Fibroblast of the aortic adventitia (primary cell): ENCODE measurements around the gene ANKRD49. TPM values are rescaled to one million over a fixed set of nuclear protein-coding genes. Genes with fewer than 3 reads are reported as not detected.

ENCODE experiments used
- DNase-seq: peaks from one replicate; pipeline ENCODE4 v3.0.0-alpha.2; 2010; ENCODE audit warnings: low read depth
- H3K4me3 ChIP-seq: 2 replicates; pipeline ENCODE4 v1.5.1; 2011; ENCODE audit warnings: low read depth, mild to moderate bottlenecking, control low read depth, low read length, moderate library complexity
- total RNA-seq: library from RNA; depleted of rRNA; stranded (reverse); fragments of >200 nt; gene quantifications from 2 replicates; pipeline ENCODE4 v1.2.3, GENCODE V29; 2012; ENCODE audit warnings: low replicate concordance
- TF ChIP-seq, protein P1 (sequence below): IDR thresholded peaks from 2 replicates; pipeline ENCODE4 v1.5.1; 2011; ENCODE audit warnings: mild to moderate bottlenecking, low read length, control low read depth, inconsistent platforms; ENCODE audit not compliant: insufficient read depth

Gene ANKRD49
- total RNA-seq, 1 donor = 13.9 TPM

DNA sequence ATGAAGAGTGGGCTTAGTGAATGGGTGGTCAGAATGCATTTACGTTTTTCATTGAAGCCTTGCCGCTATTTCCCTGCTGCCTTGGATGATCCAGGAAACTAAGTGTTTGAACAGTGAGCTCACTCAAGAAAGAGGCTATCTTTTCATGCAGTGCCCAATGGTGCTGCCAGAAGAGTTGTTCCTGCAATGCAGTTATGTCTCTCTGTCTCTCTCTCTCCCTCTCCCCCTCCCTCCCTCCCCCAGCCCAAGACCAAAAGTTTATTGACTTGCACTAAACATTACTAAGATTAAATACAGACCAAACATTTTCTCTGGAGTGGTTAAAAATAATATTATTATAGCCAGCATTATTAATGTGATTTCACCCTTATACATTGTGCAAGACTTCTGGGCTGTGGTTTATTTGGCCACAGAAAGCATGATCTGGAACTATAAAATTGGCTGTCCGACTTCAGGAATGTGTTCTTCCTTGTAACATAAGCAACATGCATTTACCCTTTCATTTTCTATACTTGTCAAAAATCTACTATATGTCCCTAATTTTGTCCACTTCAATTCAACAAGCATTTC, 43.3 kb downstream of the ANKRD49 start:
- DNase-seq = peak; percentile 86
- TF ChIP-seq, protein P1, sequence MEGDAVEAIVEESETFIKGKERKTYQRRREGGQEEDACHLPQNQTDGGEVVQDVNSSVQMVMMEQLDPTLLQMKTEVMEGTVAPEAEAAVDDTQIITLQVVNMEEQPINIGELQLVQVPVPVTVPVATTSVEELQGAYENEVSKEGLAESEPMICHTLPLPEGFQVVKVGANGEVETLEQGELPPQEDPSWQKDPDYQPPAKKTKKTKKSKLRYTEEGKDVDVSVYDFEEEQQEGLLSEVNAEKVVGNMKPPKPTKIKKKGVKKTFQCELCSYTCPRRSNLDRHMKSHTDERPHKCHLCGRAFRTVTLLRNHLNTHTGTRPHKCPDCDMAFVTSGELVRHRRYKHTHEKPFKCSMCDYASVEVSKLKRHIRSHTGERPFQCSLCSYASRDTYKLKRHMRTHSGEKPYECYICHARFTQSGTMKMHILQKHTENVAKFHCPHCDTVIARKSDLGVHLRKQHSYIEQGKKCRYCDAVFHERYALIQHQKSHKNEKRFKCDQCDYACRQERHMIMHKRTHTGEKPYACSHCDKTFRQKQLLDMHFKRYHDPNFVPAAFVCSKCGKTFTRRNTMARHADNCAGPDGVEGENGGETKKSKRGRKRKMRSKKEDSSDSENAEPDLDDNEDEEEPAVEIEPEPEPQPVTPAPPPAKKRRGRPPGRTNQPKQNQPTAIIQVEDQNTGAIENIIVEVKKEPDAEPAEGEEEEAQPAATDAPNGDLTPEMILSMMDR = no peak
- no peak overlapping the region for H3K4me3 ChIP-seq

DNA sequence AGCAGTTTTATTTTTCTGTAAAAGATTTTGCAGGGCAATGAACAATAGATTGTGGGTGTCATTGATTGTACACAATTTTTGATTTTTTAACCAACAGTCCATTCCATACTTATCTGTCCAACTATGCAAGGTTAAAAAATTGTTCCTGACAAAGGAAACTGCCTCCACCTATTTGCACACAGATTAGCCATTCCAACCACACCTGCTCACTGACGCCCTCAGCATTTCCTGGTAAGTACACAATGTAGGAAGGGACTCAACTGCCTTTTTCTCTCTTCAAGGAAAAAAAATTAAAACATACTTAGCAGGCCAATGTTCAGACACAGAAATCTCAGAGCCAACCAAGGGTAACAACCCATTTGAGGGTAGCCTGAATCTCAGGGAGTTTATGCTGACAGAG, 45.6 kb downstream of the ANKRD49 start:
- TF ChIP-seq, protein P1 = no peak
- DNase-seq = no peak
- no peak overlapping the region for H3K4me3 ChIP-seq

DNA sequence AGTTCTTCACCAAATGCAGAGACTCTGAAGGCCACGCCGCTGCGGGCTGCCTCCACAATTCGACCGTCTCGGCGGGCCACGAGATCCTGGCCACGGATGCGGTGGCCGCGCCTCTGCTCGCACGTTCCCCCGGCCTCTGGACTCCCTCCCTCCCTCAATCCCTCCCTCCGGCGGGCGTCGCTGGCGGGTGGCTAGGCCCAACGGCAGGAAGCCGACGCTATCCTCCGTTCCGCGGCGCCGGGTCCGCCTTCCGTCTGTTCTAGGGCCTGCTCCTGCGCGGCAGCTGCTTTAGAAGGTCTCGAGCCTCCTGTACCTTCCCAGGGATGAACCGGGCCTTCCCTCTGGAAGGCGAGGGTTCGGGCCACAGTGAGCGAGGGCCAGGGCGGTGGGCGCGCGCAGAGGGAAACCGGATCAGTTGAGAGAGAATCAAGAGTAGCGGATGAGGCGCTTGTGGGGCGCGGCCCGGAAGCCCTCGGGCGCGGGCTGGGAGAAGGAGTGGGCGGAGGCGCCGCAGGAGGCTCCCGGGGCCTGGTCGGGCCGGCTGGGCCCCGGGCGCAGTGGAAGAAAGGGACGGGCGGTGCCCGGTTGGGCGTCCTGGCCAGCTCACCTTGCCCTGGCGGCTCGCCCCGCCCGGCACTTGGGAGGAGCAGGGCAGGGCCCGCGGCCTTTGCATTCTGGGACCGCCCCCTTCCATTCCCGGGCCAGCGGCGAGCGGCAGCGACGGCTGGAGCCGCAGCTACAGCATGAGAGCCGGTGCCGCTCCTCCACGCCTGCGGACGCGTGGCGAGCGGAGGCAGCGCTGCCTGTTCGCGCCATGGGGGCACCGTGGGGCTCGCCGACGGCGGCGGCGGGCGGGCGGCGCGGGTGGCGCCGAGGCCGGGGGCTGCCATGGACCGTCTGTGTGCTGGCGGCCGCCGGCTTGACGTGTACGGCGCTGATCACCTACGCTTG, 50.2 kb downstream of the ANKRD49 start, which contains the start of gene FUT4:
Gene FUT4, plus strand, starts transcription at position 227 of the 951 bp plus-strand sequence. Its CDS starts 213 bp downstream, at position 440.
- DNase-seq = peak; percentile 75
- TF ChIP-seq, protein P1 = no peak
- H3K4me3 ChIP-seq = peak within 1 kb of the TSS; percentile 69

DNA sequence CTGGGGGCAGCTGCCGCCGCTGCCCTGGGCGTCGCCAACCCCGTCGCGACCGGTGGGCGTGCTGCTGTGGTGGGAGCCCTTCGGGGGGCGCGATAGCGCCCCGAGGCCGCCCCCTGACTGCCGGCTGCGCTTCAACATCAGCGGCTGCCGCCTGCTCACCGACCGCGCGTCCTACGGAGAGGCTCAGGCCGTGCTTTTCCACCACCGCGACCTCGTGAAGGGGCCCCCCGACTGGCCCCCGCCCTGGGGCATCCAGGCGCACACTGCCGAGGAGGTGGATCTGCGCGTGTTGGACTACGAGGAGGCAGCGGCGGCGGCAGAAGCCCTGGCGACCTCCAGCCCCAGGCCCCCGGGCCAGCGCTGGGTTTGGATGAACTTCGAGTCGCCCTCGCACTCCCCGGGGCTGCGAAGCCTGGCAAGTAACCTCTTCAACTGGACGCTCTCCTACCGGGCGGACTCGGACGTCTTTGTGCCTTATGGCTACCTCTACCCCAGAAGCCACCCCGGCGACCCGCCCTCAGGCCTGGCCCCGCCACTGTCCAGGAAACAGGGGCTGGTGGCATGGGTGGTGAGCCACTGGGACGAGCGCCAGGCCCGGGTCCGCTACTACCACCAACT, 51.0 kb downstream of the ANKRD49 start:
- peak overlapping the region; percentile 69 for H3K4me3 ChIP-seq
- DNase-seq = no peak
- TF ChIP-seq, protein P1 = no peak

DNA sequence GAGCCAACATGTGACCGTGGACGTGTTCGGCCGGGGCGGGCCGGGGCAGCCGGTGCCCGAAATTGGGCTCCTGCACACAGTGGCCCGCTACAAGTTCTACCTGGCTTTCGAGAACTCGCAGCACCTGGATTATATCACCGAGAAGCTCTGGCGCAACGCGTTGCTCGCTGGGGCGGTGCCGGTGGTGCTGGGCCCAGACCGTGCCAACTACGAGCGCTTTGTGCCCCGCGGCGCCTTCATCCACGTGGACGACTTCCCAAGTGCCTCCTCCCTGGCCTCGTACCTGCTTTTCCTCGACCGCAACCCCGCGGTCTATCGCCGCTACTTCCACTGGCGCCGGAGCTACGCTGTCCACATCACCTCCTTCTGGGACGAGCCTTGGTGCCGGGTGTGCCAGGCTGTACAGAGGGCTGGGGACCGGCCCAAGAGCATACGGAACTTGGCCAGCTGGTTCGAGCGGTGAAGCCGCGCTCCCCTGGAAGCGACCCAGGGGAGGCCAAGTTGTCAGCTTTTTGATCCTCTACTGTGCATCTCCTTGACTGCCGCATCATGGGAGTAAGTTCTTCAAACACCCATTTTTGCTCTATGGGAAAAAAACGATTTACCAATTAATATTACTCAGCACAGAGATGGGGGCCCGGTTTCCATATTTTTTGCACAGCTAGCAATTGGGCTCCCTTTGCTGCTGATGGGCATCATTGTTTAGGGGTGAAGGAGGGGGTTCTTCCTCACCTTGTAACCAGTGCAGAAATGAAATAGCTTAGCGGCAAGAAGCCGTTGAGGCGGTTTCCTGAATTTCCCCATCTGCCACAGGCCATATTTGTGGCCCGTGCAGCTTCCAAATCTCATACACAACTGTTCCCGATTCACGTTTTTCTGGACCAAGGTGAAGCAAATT, 51.7 kb downstream of the ANKRD49 start:
- DNase-seq = no peak

DNA sequence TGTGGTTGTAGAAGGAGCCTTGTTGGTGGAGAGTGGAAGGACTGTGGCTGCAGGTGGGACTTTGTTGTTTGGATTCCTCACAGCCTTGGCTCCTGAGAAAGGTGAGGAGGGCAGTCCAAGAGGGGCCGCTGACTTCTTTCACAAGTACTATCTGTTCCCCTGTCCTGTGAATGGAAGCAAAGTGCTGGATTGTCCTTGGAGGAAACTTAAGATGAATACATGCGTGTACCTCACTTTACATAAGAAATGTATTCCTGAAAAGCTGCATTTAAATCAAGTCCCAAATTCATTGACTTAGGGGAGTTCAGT, 52.3 kb downstream of the ANKRD49 start:
- TF ChIP-seq, protein P1 = no peak
- peak overlapping the region; percentile 69 for H3K4me3 ChIP-seq
- DNase-seq = no peak

More for the DNA sequence above, 51.7 kb downstream of the ANKRD49 start:
- peak overlapping the region; percentile 69 for H3K4me3 ChIP-seq
- TF ChIP-seq, protein P1 = no peak
